PC-3 (cell line): ENCODE results near the gene IQCC.

Experiments
- CTCF ChIP-seq: fragments of 300-600 bp; sonication (generic); conservative IDR thresholded peaks from 2 replicates; pipeline ENCODE4 v1.5.1; 2017; ENCODE audit warnings: antibody characterized with exemption, low read depth, mild to moderate bottlenecking, low read length
- EZH2 ChIP-seq: fragments of 300-600 bp; sonication (generic); IDR thresholded peaks from one replicate; pipeline ENCODE4 v1.6.1; 2017; ENCODE audit warnings: antibody characterized with exemption, mild to moderate bottlenecking, low read length; ENCODE audit not compliant: unreplicated experiment

DNA sequence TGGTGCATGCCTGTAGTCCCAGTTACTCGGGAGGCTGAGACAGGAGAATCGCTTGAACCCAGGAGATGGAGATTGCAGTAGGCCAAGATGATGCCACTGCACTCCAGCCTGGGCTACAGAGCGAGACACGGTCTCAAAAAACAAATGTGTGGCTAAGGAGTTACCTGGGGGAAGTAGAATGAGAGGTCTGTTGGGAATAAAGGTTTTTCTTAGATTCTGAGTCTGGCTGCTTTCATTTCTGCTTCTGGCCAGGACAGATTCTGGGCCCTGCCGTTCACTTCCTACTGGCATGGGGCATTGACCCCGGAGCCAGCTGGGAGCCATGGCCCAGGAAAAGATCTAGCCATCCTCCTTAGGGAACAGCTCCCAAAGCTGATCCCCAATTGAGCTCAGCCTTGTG lies 3.0 kb downstream of the IQCC start:
- TF ChIP-seq CTCF: no peak
- TF ChIP-seq EZH2: no peak
